Endothelial cell of umbilical vein (primary cell): ENCODE measurements around the gene KIFAP3. TPM values are rescaled to one million over a fixed set of nuclear protein-coding genes. Genes with fewer than 3 reads are reported as not detected.

ENCODE experiments used
- BruUV-seq: library from RNA; stranded (reverse); fragments of 400-500 nt; replicated peaks from 2 replicates; lab custom pipeline; 2021; lab: Mats Ljungman, UMichigan
- CTCF ChIA-PET: fragments of 300-600, 350-600 bp; sonication (Branson Sonifier 250); formaldehyde crosslinking; loops from one replicate; lab custom pipeline; 2021; ENCODE audit warnings: antibody characterized with exemption, inconsistent platforms; lab: Charles Lee
- POLR2A ChIA-PET: fragments of 300-600, 350-600 bp; sonication (Branson Sonifier 250); formaldehyde crosslinking; loops from one replicate; lab custom pipeline; 2021; ENCODE audit warnings: antibody characterized with exemption, inconsistent platforms; lab: Charles Lee
- DNase-seq: peaks from one replicate; pipeline ENCODE4 v3.0.0-alpha.2; 2011; ENCODE audit warnings: low read depth, low spot score
- FAIRE-seq: peaks from 2 replicates; lab custom pipeline; 2011; peaks lifted over from hg19 to GRCh38; lab: Jason Lieb, UNC
- H2AFZ ChIP-seq: 2 replicates; pipeline ENCODE4 v1.6.0; 2012; ENCODE audit warnings: low read depth, low read length, control low read depth, inconsistent platforms
- H3K27ac ChIP-seq: 2 replicates; pipeline ENCODE4 v1.5.1; 2011; ENCODE audit warnings: low read depth, mild to moderate bottlenecking, control low read depth, low read length, moderate library complexity; ENCODE audit not compliant: insufficient read depth
- H3K27me3 ChIP-seq, 2 experiments: 2 replicates each; pipeline versions ENCODE4 v1.6.0 to v1.6.1; 2011; ENCODE audit warnings: low read length in 2 of 2, mixed read lengths in 1 of 2; ENCODE audit not compliant: control insufficient read depth in 2 of 2, insufficient read depth in 2 of 2
- H3K36me3 ChIP-seq, 2 experiments: 2 replicates in 1 of 2; 3 replicates in 1 of 2; pipeline ENCODE4 v1.5.1; 2011; ENCODE audit warnings: low read length in 2 of 2, mild to moderate bottlenecking in 1 of 2, moderate library complexity in 1 of 2; ENCODE audit not compliant: control insufficient read depth in 2 of 2, insufficient read depth in 2 of 2; ENCODE audit errors: extremely low read depth in 1 of 2
- H3K4me1 ChIP-seq: 3 replicates; pipeline ENCODE4 v1.5.1; 2011; ENCODE audit warnings: mild to moderate bottlenecking, low read length; ENCODE audit not compliant: control insufficient read depth, insufficient read depth; ENCODE audit errors: extremely low read depth
- H3K4me2 ChIP-seq: 2 replicates; pipeline ENCODE4 v1.6.1; 2011; ENCODE audit warnings: low read length, control low read depth, mixed read lengths; ENCODE audit not compliant: insufficient read depth
- H3K4me3 ChIP-seq, 3 experiments: fragments of 200-600 bp in 1 of 3; sonication (generic), shearing (Covaris generic) in 1 of 3; replicated peaks in 1 of 3; 2 replicates each; pipeline ENCODE4 v1.5.1; 2011 to 2016; ENCODE audit warnings: control low read depth in 3 of 3, low read length in 3 of 3, mild to moderate bottlenecking in 2 of 3, inconsistent platforms in 1 of 3, low read depth in 1 of 3, moderate library complexity in 1 of 3; ENCODE audit not compliant: insufficient read depth in 1 of 3
- H3K79me2 ChIP-seq: 2 replicates; pipeline ENCODE4 v1.6.0; 2012; ENCODE audit warnings: low read length, inconsistent platforms; ENCODE audit not compliant: control insufficient read depth, insufficient read depth
- H3K9ac ChIP-seq: replicated peaks from 2 replicates; pipeline ENCODE3; 2011; ENCODE audit warnings: low read length, control low read depth; ENCODE audit not compliant: insufficient read depth; ENCODE audit errors: extremely low read depth
- H3K9me1 ChIP-seq: replicated peaks from 3 replicates; pipeline ENCODE4 v1.6.0; 2011; ENCODE audit warnings: mild to moderate bottlenecking, low read length; ENCODE audit not compliant: control insufficient read depth, insufficient read depth; ENCODE audit errors: extremely low read depth
- H3K9me3 ChIP-seq: replicated peaks from 2 replicates; pipeline ENCODE4 v1.5.1; 2012; ENCODE audit warnings: low read length, inconsistent platforms; ENCODE audit not compliant: control insufficient read depth, insufficient read depth
- H4K20me1 ChIP-seq: replicated peaks from 2 replicates; pipeline ENCODE3; 2011; ENCODE audit warnings: mild to moderate bottlenecking, low read length; ENCODE audit not compliant: control insufficient read depth, insufficient read depth; ENCODE audit errors: extremely low read depth
- CTCF ChIP-seq, 2 donors: IDR thresholded peaks; 1 replicate in 1 of 2; 2 replicates in 1 of 2; pipeline ENCODE4 v1.5.1; 2011; ENCODE audit warnings: low read length in 2 of 2, mild to moderate bottlenecking in 2 of 2, moderate library complexity in 2 of 2, control low read depth in 1 of 2, inconsistent platforms in 1 of 2, low read depth in 1 of 2; ENCODE audit not compliant: insufficient read depth in 1 of 2; ENCODE audit errors: extremely low read depth in 1 of 2
- EZH2 ChIP-seq: IDR thresholded peaks from 2 replicates; pipeline ENCODE4 v1.6.1; 2012; ENCODE audit warnings: borderline replicate concordance, low read depth, mild to moderate bottlenecking, moderate library complexity, low read length, inconsistent platforms; ENCODE audit not compliant: severe bottlenecking
- FOS ChIP-seq: IDR thresholded peaks from 2 replicates; pipeline ENCODE4 v1.6.1; 2011; ENCODE audit warnings: mild to moderate bottlenecking, low read length, moderate library complexity, borderline replicate concordance; ENCODE audit not compliant: insufficient read depth
- GATA2 ChIP-seq: IDR thresholded peaks from 2 replicates; pipeline ENCODE4 v1.7.0; 2011; ENCODE audit warnings: low read depth, mild to moderate bottlenecking, moderate library complexity, mixed read lengths, low read length; ENCODE audit not compliant: insufficient read length, insufficient read depth
- JUN ChIP-seq: IDR thresholded peaks from 2 replicates; pipeline ENCODE4 v1.6.1; 2011; ENCODE audit warnings: borderline replicate concordance, low read depth; ENCODE audit not compliant: insufficient read length, insufficient read depth
- MAX ChIP-seq: IDR thresholded peaks from 2 replicates; pipeline ENCODE4 v1.6.1; 2011; ENCODE audit not compliant: insufficient read depth, insufficient read length
- MYC ChIP-seq: IDR thresholded peaks from one replicate; pipeline ENCODE4 v1.6.1; 2011; ENCODE audit warnings: mild to moderate bottlenecking, low read depth, low read length
- POLR2A ChIP-seq: IDR thresholded peaks from 2 replicates; pipeline ENCODE4 v1.6.1; 2012; ENCODE audit warnings: low read depth, mild to moderate bottlenecking, control low read depth, low read length
- POLR2AphosphoS5 ChIP-seq: IDR thresholded peaks from 2 replicates; pipeline ENCODE4 v1.6.1; 2012; ENCODE audit warnings: low read depth, mild to moderate bottlenecking, control low read depth, low read length, moderate library complexity; ENCODE audit not compliant: insufficient read depth
- dilution Hi-C: fragments of 300-500 bp; cut with MboI; formaldehyde crosslinking; loops from one replicate; pipeline ENCODE4 v1.15.0; 2019; ENCODE audit warnings: low sequenced_read_pairs; ENCODE audit not compliant: extremely low pct_ligation_motif_present
- intact Hi-C: fragments of 100-400 bp; cut with micrococcal nuclease; formaldehyde crosslinking; loops from one replicate; pipeline ENCODE4 v1.10.0; 2022
- polyA plus RNA-seq, 4 experiments: library from polyadenylated mRNA; depleted of rRNA in 3 of 4; stranded (reverse) in 3 of 4; unstranded in 1 of 4; fragments of >200 nt; gene quantifications; 2 replicates each; pipeline versions ENCODE4 v1.2.1 to v1.2.3, GENCODE V29; 2011 to 2012; ENCODE audit warnings: missing spikeins in 1 of 4
- total RNA-seq: library from RNA; stranded (reverse); gene quantifications from 2 replicates; pipeline ENCODE4 v1.2.3, GENCODE V29; 2021

Gene KIFAP3
- total and polyA plus RNA-seq, 2 donors (not counting 3 experiments of a cell fraction or from before 2014, with no cell fraction given): 6.4 to 17.5 TPM

GRCh38 chr1:169902751-169903150 lies 171.7 kb downstream of the KIFAP3 start:
- Histone ChIP-seq H3K9me1 (no peaks in the 10 kb centered on the region), H3K4me3 (no peak overlapping the region), H3K9ac (no peak overlapping the region), H3K4me2 (peak overlapping the region; percentile 43), H3K79me2 (no peaks in the 10 kb centered on the region), H2AFZ (no peak overlapping the region), H3K4me1 (peaks cover 9% of the 10 kb centered on the region), H3K9me3 (no peaks in the 10 kb centered on the region), H3K27ac (no peak overlapping the region), H3K36me3 (no peaks in the 10 kb centered on the region), H4K20me1 (no peaks in the 10 kb centered on the region), H3K27me3 (peaks cover 18 to 30% of the 10 kb centered on the region in 2 experiments)
- dilution Hi-C loops (no loop called here), intact Hi-C loops (no loop called here)
- DNase-seq (no peak), FAIRE-seq (peak; percentile 55)
- BruUV-seq: no TSS peak
- ChIA-PET POLR2A (no interaction called here), CTCF (interaction anchor here (0.7 to 2.3 kb wide), 2 partner anchors 12 to 32 kb away, joined by 4 to 8 read pairs; no protein-coding TSS in a partner anchor)
- TF ChIP-seq GATA2 (peak; percentile 68), MYC (no peak), FOS (no peak)

DNA sequence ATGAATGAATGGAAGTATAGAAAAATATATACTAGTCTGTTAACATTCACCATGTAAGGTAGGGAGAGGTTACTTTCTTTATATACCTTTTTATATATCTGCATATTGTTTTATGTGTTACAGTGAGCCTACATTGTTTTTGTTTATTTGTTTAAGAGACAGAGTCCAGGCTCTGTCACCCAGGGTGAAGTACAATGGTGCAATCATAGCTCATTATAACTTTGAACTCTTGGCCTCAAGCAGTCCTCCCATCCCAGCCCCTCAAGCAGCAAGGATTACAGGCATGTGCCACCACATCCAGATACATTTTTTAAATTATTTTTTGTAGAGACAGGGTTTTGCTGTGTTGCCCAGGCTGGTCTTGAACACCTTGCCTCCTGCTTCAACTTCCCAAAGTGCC lies 173.4 kb downstream of the KIFAP3 start:
- DNase-seq: no peak
- no peak overlapping the region for H3K9ac ChIP-seq
- H2AFZ ChIP-seq: no peak overlapping the region
- H3K27me3 ChIP-seq: peaks cover 27 to 38% of the 10 kb centered on the region in 2 experiments
- no peak overlapping the region for H3K4me3 ChIP-seq
- H4K20me1 ChIP-seq: no peaks in the 10 kb centered on the region
- ChIA-PET POLR2A (no interaction called here), CTCF (interaction anchor here (2.3 kb wide), 1 partner anchor 14 kb away, joined by 8 read pairs; no protein-coding TSS in a partner anchor)
- dilution Hi-C loops (no loop called here), intact Hi-C loops (no loop called here)
- FAIRE-seq: no peak
- no peaks in the 10 kb centered on the region for H3K9me1 ChIP-seq
- H3K79me2 ChIP-seq: no peaks in the 10 kb centered on the region
- H3K9me3 ChIP-seq: no peaks in the 10 kb centered on the region
- H3K27ac ChIP-seq: no peak overlapping the region
- no TSS peak for BruUV-seq
- TF ChIP-seq POLR2A (no peak), GATA2 (no peak), JUN (no peak), CTCF (IDR thresholded peaks at IDR 0.05; ENCODE audit: extremely low read depth in 1 of 2, insufficient read depth in 1 of 2, low read depth in 1 of 2, low read length in 2 of 2) (no peak), EZH2 (no peak), MYC (no peak), POLR2AphosphoS5 (no peak), MAX (no peak), FOS (no peak)
- no peak overlapping the region for H3K4me2 ChIP-seq
- H3K4me1 ChIP-seq: peaks cover 9% of the 10 kb centered on the region
- no peaks in the 10 kb centered on the region for H3K36me3 ChIP-seq
